H9 (cell line): ENCODE results near the gene VPS33A. TPM values are rescaled to one million over a fixed set of nuclear protein-coding genes. Genes with fewer than 3 reads are reported as not detected.

Experiments used
- DNase-seq: peaks from one replicate; pipeline ENCODE4 v3.0.0-alpha.2; 2017
- H2AFZ ChIP-seq: one replicate; pipeline ENCODE4 v1.6.1; 2013; ENCODE audit warnings: mild to moderate bottlenecking, low read length, control low read depth, moderate library complexity
- H2AK5ac ChIP-seq: 2 replicates; pipeline ENCODE4 v1.6.1; 2013; ENCODE audit warnings: low read length, control low read depth, mixed read lengths; ENCODE audit not compliant: insufficient read length
- H2BK120ac ChIP-seq: one replicate; pipeline ENCODE4 v1.6.1; 2013; ENCODE audit warnings: low read depth, mild to moderate bottlenecking, low read length, control low read depth, inconsistent platforms; ENCODE audit not compliant: poor library complexity, severe bottlenecking
- H2BK12ac ChIP-seq: 2 replicates; pipeline ENCODE4 v1.6.1; 2013; ENCODE audit warnings: low read length, control low read depth, mixed read lengths, low read depth; ENCODE audit not compliant: insufficient read length
- H2BK15ac ChIP-seq: 2 replicates; pipeline ENCODE4 v1.6.1; 2013; ENCODE audit warnings: low read depth, low read length, control low read depth
- H2BK20ac ChIP-seq: one replicate; pipeline ENCODE4 v1.6.1; 2013; ENCODE audit warnings: low read depth, mild to moderate bottlenecking, low read length, control low read depth, inconsistent platforms; ENCODE audit not compliant: poor library complexity, severe bottlenecking
- H2BK5ac ChIP-seq: 2 replicates; pipeline ENCODE4 v1.6.1; 2013; ENCODE audit warnings: low read length, control low read depth, mixed read lengths; ENCODE audit not compliant: insufficient read length
- H3K14ac ChIP-seq: 2 replicates; pipeline ENCODE4 v1.6.1; 2013; ENCODE audit warnings: low read length, control low read depth; ENCODE audit not compliant: insufficient read depth
- H3K18ac ChIP-seq: 2 replicates; pipeline ENCODE4 v1.6.1; 2013; ENCODE audit warnings: low read depth, mild to moderate bottlenecking, mixed read lengths, low read length, control low read depth; ENCODE audit not compliant: insufficient read length
- H3K23ac ChIP-seq: 2 replicates; pipeline ENCODE4 v1.6.1; 2013; ENCODE audit warnings: low read length, control low read depth, mixed read lengths, low read depth; ENCODE audit not compliant: insufficient read length
- H3K23me2 ChIP-seq: 2 replicates; pipeline ENCODE4 v1.6.1; 2013; ENCODE audit warnings: low read depth, mild to moderate bottlenecking, mixed read lengths, low read length, control low read depth; ENCODE audit not compliant: insufficient read length, poor library complexity, severe bottlenecking
- H3K27ac ChIP-seq: 2 replicates; pipeline ENCODE4 v1.5.1; 2013; ENCODE audit warnings: low read length, control low read depth, mixed read lengths, low read depth; ENCODE audit not compliant: insufficient read length
- H3K27me3 ChIP-seq: 2 replicates; pipeline ENCODE4 v1.6.1; 2013; ENCODE audit warnings: low read length, control low read depth, inconsistent platforms; ENCODE audit not compliant: insufficient read depth
- H3K4ac ChIP-seq: 2 replicates; pipeline ENCODE4 v1.6.1; 2013; ENCODE audit warnings: low read depth, mild to moderate bottlenecking, control low read depth, inconsistent platforms, low read length, moderate library complexity
- H3K4me1 ChIP-seq: 2 replicates; pipeline ENCODE4 v1.6.1; 2013; ENCODE audit warnings: low read length, control low read depth, inconsistent platforms; ENCODE audit not compliant: insufficient read depth
- H3K4me2 ChIP-seq: 2 replicates; pipeline ENCODE4 v1.6.1; 2013; ENCODE audit warnings: low read length, control low read depth, mixed read lengths; ENCODE audit not compliant: insufficient read length, insufficient read depth
- H3K56ac ChIP-seq: 2 replicates; pipeline ENCODE4 v1.6.1; 2013; ENCODE audit warnings: low read depth, mild to moderate bottlenecking, mixed read lengths, low read length, control low read depth; ENCODE audit not compliant: insufficient read length
- H3K79me1 ChIP-seq: 2 replicates; pipeline ENCODE4 v1.6.1; 2013; ENCODE audit warnings: low read depth, mild to moderate bottlenecking, moderate library complexity, low read length, control low read depth, inconsistent platforms; ENCODE audit not compliant: insufficient read depth, poor library complexity, severe bottlenecking
- H3K79me2 ChIP-seq: 2 replicates; pipeline ENCODE4 v1.6.1; 2013; ENCODE audit warnings: low read length, control low read depth, inconsistent platforms; ENCODE audit not compliant: insufficient read depth
- H3K9ac ChIP-seq: 2 replicates; pipeline ENCODE4 v1.6.1; 2013; ENCODE audit warnings: low read length, control low read depth, mixed read lengths; ENCODE audit not compliant: insufficient read length; ENCODE audit errors: extremely low read depth
- H3K9me3 ChIP-seq: one replicate; pipeline ENCODE4 v1.6.1; 2013; ENCODE audit warnings: low read depth, low read length, inconsistent platforms; ENCODE audit not compliant: control insufficient read depth
- H3T11ph ChIP-seq: one replicate; pipeline ENCODE4 v1.6.1; 2013; ENCODE audit warnings: mild to moderate bottlenecking, low read length, control low read depth, inconsistent platforms
- H4K20me1 ChIP-seq: one replicate; pipeline ENCODE4 v1.6.1; 2013; ENCODE audit not compliant: control insufficient read depth, insufficient read length, insufficient read depth
- H4K5ac ChIP-seq: 2 replicates; pipeline ENCODE4 v1.6.1; 2013; ENCODE audit warnings: low read depth, mild to moderate bottlenecking, mixed read lengths, low read length, control low read depth; ENCODE audit not compliant: insufficient read length
- H4K8ac ChIP-seq: replicated peaks from 2 replicates; pipeline ENCODE4 v1.6.1; 2013; ENCODE audit warnings: low read length, control low read depth, mixed read lengths, low read depth; ENCODE audit not compliant: insufficient read length
- H4K91ac ChIP-seq: 2 replicates; pipeline ENCODE4 v1.6.1; 2013; ENCODE audit warnings: low read depth, mild to moderate bottlenecking, moderate library complexity, mixed read lengths, low read length, control low read depth; ENCODE audit not compliant: insufficient read length
- H3K27ac Mint-ChIP-seq, 3 experiments: 2 replicates in 2 of 3; 3 replicates in 1 of 3; pipeline ENCODE4 v1.8.0; 2020 to 2021; ENCODE audit warnings: mixed read lengths in 3 of 3, mild to moderate bottlenecking in 1 of 3, moderate library complexity in 1 of 3
- H3K27me3 Mint-ChIP-seq: 2 replicates; pipeline ENCODE4 v1.8.0; 2021; ENCODE audit warnings: low read depth, mild to moderate bottlenecking, moderate library complexity, mixed read lengths
- H3K36me3 Mint-ChIP-seq, 3 experiments: 2 replicates in 2 of 3; 3 replicates in 1 of 3; pipeline ENCODE4 v1.8.0; 2020 to 2021; ENCODE audit warnings: low read depth in 3 of 3, mixed read lengths in 3 of 3; ENCODE audit not compliant: insufficient read depth in 1 of 3
- H3K4me1 Mint-ChIP-seq, 2 experiments: 2 replicates each; pipeline ENCODE4 v1.8.0; 2020; ENCODE audit warnings: mixed read lengths in 2 of 2
- H3K4me3 Mint-ChIP-seq, 2 experiments: 2 replicates in 1 of 2; 3 replicates in 1 of 2; pipeline ENCODE4 v1.8.0; 2020 to 2021; ENCODE audit warnings: mild to moderate bottlenecking in 2 of 2, mixed read lengths in 2 of 2, moderate library complexity in 1 of 2
- H3K9me3 Mint-ChIP-seq, 2 experiments: 2 replicates in 1 of 2; 3 replicates in 1 of 2; pipeline ENCODE4 v1.8.0; 2020; ENCODE audit warnings: mild to moderate bottlenecking in 2 of 2, mixed read lengths in 2 of 2, moderate library complexity in 1 of 2
- CTCF ChIP-seq: fragments of 200-600 bp; sonication (generic); conservative IDR thresholded peaks from 3 replicates; pipeline ENCODE4 v1.8.0; 2021; ENCODE audit warnings: antibody characterized with exemption, mild to moderate bottlenecking
- WGBS: extraction: QIAGEN DNeasy Blood & Tissue Kit; methylation state at CpG from one replicate; pipeline ENCODE4 v1.1.7; 2013; ENCODE audit warnings: missing lambda C conversion rate, low lambda C conversion rate, mixed read lengths; ENCODE audit not compliant: insufficient read length; ENCODE audit errors: extremely low coverage; 5-methylcytosine and 5-hydroxymethylcytosine counted together
- total RNA-seq: library from RNA; stranded (reverse); gene quantifications from 2 replicates; pipeline ENCODE4 v1.2.1, GENCODE V29; 2021

The VPS33A gene
- total RNA-seq, 1 experiment from 2014 or later: 45.9 TPM

DNA sequence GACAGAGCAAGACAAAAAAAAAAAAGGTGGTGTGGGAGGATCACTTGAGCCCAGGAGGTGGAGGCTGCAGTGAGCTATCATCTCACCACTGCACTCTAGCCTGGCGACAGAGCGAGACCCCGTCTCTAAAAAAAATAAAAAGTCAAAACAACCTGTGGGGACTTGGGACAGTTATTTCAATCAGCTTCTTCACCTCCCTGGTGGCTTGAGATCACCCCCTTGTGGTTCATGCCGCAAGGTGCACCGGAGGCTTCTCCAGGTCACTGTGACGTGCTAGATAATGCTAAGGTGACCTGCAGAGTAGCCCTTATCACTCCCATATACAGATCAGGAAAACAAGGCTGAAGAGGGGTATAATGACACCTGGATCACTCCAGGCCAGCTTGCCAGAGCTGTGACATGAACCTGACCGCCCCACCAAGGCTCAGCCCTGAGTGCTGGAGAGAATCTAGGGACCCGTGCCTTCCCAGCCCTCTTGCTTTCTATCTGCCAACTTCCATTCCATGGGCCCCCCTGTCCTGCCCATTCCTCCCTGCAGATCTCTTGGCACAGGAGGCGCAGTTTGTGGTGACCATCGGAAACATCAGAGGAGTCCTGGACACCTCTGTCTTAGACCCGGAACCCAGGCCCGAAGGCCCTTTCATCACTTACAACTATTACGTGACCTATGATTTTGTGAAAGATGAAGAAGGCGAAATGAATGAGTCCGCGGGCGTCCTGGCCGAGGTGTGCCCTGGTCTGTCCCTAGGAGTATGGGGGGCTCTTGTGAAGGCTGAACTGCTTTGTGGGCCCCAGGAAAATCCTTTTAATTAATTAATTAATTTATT is 75.2 kb downstream of the VPS33A start:
- Mint-ChIP-seq H3K36me3 (no peaks in the 10 kb centered on the region; a peak in 1 of 7 replicates), H3K9me3 (peaks cover 4 to 10% of the 10 kb centered on the region in 2 experiments), H3K4me1 (peaks cover 0 to 6% of the 10 kb centered on the region in 2 experiments; a peak in 1 of 4 replicates), H3K27me3 (0 out of 2 replicates have a peak, but pooled peaks cover 5% of the 10 kb centered on the region), H3K4me3 (no peak overlapping the region), H3K27ac (no peak overlapping the region; a peak in 1 of 7 replicates)
- Histone ChIP-seq H3K23ac (no peak overlapping the region), H4K5ac (no peak overlapping the region), H2BK15ac (no peak overlapping the region), H3K18ac (no peak overlapping the region), H2AK5ac (no peak overlapping the region), H4K20me1 (peaks cover 3% of the 10 kb centered on the region), H4K8ac (no peak overlapping the region), H2BK20ac (no peak overlapping the region), H3K56ac (no peak overlapping the region), H3K14ac (no peak overlapping the region), H2BK12ac (no peak overlapping the region), H3K4ac (no peak overlapping the region), H3K4me1 (no peaks in the 10 kb centered on the region), H3K23me2 (no peaks in the 10 kb centered on the region), H3K27me3 (no peaks in the 10 kb centered on the region), H2AFZ (no peak overlapping the region), H3K4me2 (no peak overlapping the region), H3K27ac (no peak overlapping the region), H3K79me1 (no peaks in the 10 kb centered on the region), H3K9me3 (no peaks in the 10 kb centered on the region), H2BK5ac (no peak overlapping the region), H3T11ph (no peak overlapping the region), H2BK120ac (no peak overlapping the region), H3K79me2 (no peaks in the 10 kb centered on the region), H3K9ac (no peak overlapping the region), H4K91ac (no peak overlapping the region)
- no CpG with 5 or more reads among the region's 18 CpGs for WGBS
- peak; percentile 91 for DNase-seq
- peak; percentile 91 for TF ChIP-seq CTCF
